ENCODE results near the gene ACBD4. TPM values are rescaled to one million over a fixed set of nuclear protein-coding genes. Genes with fewer than 3 reads are reported as not detected.

ACBD4 gene
- polyA plus RNA-seq, 1 donor from 2014 or later: 3.1 TPM

DNA sequence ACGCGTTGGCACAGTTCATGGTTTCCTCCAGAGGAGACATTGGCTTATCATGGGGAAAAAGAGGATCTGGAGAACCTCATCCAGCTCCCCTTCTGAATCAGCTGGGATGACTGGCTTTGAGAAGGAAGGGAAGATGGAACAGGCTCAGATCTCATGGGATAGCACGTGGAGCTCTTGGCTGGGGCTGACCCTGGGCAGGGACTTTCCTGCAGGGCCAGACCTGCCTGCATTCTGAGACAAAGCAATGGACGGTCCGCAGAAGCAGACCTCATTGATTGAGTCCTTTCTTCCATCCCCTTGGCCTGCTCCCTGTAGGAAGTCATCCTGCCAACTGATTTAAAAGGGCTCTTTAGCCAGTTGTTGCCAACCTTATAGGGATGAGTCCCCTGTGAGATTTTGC, 29.4 kb upstream of the ACBD4 start:
- Histone ChIP-seq H3K9me3 (ENCODE audit: low read length) (no peaks in the 10 kb centered on the region), H3K9ac (ENCODE audit: low read length) (no peak overlapping the region), H3K27ac (ENCODE audit: low read length) (no peak overlapping the region), H3K4me2 (ENCODE audit: low read length) (no peak overlapping the region), H2AFZ (ENCODE audit: low read depth, low read length) (no peak overlapping the region), H3K4me3 (ENCODE audit: low read length) (no peak overlapping the region), H3K27me3 (ENCODE audit: insufficient read depth, low read depth, low read length) (no peaks in the 10 kb centered on the region), H3K9me2 (ENCODE audit: insufficient read depth, low read length) (no peaks in the 10 kb centered on the region), H4K20me1 (ENCODE audit: insufficient read depth) (no peaks in the 10 kb centered on the region), H3K36me3 (ENCODE audit: insufficient read depth, low read length) (peaks cover 6% of the 10 kb centered on the region), H3F3A (ENCODE audit: insufficient read depth, low read length, poor library complexity, severe bottlenecking) (no peaks in the 10 kb centered on the region), H3K79me2 (replicated peaks; ENCODE audit: insufficient read depth, low read length) (no peaks in the 10 kb centered on the region)
- TF ChIP-seq EZH2 (IDR thresholded peaks at IDR 0.05; ENCODE audit: borderline replicate concordance, insufficient read depth, low read length, poor library complexity, severe bottlenecking) (no peak), MXI1 (conservative IDR thresholded peaks at IDR 0.05; ENCODE audit: poor library complexity, severe bottlenecking) (no peak), EP300 (conservative IDR thresholded peaks at IDR 0.05; ENCODE audit: poor library complexity, severe bottlenecking) (no peak), POLR2AphosphoS5 (IDR thresholded peaks at IDR 0.05) (no peak), RAD21 (conservative IDR thresholded peaks at IDR 0.05) (no peak)
- TF ChIP-seq, protein P1, sequence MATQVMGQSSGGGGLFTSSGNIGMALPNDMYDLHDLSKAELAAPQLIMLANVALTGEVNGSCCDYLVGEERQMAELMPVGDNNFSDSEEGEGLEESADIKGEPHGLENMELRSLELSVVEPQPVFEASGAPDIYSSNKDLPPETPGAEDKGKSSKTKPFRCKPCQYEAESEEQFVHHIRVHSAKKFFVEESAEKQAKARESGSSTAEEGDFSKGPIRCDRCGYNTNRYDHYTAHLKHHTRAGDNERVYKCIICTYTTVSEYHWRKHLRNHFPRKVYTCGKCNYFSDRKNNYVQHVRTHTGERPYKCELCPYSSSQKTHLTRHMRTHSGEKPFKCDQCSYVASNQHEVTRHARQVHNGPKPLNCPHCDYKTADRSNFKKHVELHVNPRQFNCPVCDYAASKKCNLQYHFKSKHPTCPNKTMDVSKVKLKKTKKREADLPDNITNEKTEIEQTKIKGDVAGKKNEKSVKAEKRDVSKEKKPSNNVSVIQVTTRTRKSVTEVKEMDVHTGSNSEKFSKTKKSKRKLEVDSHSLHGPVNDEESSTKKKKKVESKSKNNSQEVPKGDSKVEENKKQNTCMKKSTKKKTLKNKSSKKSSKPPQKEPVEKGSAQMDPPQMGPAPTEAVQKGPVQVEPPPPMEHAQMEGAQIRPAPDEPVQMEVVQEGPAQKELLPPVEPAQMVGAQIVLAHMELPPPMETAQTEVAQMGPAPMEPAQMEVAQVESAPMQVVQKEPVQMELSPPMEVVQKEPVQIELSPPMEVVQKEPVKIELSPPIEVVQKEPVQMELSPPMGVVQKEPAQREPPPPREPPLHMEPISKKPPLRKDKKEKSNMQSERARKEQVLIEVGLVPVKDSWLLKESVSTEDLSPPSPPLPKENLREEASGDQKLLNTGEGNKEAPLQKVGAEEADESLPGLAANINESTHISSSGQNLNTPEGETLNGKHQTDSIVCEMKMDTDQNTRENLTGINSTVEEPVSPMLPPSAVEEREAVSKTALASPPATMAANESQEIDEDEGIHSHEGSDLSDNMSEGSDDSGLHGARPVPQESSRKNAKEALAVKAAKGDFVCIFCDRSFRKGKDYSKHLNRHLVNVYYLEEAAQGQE (IDR thresholded peaks at IDR 0.05; ENCODE audit: borderline replicate concordance): no peak
- TF ChIP-seq, protein P2, sequence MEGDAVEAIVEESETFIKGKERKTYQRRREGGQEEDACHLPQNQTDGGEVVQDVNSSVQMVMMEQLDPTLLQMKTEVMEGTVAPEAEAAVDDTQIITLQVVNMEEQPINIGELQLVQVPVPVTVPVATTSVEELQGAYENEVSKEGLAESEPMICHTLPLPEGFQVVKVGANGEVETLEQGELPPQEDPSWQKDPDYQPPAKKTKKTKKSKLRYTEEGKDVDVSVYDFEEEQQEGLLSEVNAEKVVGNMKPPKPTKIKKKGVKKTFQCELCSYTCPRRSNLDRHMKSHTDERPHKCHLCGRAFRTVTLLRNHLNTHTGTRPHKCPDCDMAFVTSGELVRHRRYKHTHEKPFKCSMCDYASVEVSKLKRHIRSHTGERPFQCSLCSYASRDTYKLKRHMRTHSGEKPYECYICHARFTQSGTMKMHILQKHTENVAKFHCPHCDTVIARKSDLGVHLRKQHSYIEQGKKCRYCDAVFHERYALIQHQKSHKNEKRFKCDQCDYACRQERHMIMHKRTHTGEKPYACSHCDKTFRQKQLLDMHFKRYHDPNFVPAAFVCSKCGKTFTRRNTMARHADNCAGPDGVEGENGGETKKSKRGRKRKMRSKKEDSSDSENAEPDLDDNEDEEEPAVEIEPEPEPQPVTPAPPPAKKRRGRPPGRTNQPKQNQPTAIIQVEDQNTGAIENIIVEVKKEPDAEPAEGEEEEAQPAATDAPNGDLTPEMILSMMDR (IDR thresholded peaks at IDR 0.05; ENCODE audit: poor library complexity, severe bottlenecking): no peak

DNA sequence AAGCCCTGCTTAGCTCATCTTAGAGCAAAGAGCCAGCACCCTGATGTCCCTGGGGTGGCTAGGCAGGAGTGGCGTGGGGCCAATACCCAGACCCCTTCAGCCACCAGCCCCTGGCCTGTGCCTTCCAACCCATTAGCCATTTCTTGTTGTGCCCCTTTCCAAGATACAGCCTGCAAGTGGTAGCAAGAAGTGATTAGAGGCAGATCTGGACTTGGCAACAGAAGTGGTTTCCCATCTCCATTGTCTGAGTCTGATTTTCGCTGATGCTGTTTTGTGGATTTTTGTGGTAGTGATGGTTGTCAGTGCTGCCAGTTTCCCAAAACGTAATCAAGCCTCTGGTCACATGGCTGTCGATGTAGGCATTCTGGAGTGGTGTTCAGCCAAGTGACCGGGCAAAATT, 28.9 kb upstream of the ACBD4 start:
- no peak overlapping the region for H3K4me3 ChIP-seq (ENCODE audit: low read length)
- H3K36me3 ChIP-seq (ENCODE audit: insufficient read depth, low read length): peaks cover 6% of the 10 kb centered on the region
- no peak overlapping the region for H3K27ac ChIP-seq (ENCODE audit: low read length)
- no peaks in the 10 kb centered on the region for H3K9me3 ChIP-seq (ENCODE audit: low read length)
- H3K9ac ChIP-seq (ENCODE audit: low read length): no peak overlapping the region
- no peak overlapping the region for H2AFZ ChIP-seq (ENCODE audit: low read depth, low read length)
- no peaks in the 10 kb centered on the region for H3K79me2 ChIP-seq (replicated peaks; ENCODE audit: insufficient read depth, low read length)
- no peaks in the 10 kb centered on the region for H3K9me2 ChIP-seq (ENCODE audit: insufficient read depth, low read length)
- H3K27me3 ChIP-seq (ENCODE audit: insufficient read depth, low read depth, low read length): no peaks in the 10 kb centered on the region
- H4K20me1 ChIP-seq (ENCODE audit: insufficient read depth): no peaks in the 10 kb centered on the region
- no peak for TF ChIP-seq MXI1 (conservative IDR thresholded peaks at IDR 0.05; ENCODE audit: poor library complexity, severe bottlenecking)
- no peak for TF ChIP-seq EP300 (conservative IDR thresholded peaks at IDR 0.05; ENCODE audit: poor library complexity, severe bottlenecking)
- TF ChIP-seq SMC3 (conservative IDR thresholded peaks at IDR 0.05; ENCODE audit: poor library complexity): no peak
- TF ChIP-seq, protein P1 (IDR thresholded peaks at IDR 0.05; ENCODE audit: borderline replicate concordance): no peak
- no peak for TF ChIP-seq POLR2AphosphoS5 (IDR thresholded peaks at IDR 0.05)
- no peak for TF ChIP-seq EZH2 (IDR thresholded peaks at IDR 0.05; ENCODE audit: borderline replicate concordance, insufficient read depth, low read length, poor library complexity, severe bottlenecking)
- TF ChIP-seq, protein P2 (IDR thresholded peaks at IDR 0.05; ENCODE audit: poor library complexity, severe bottlenecking): no peak
- no peak for TF ChIP-seq RAD21 (conservative IDR thresholded peaks at IDR 0.05)
- TF ChIP-seq TAF1 (IDR thresholded peaks at IDR 0.05; ENCODE audit: low read depth): no peak
- no peak overlapping the region for H3K4me2 ChIP-seq (ENCODE audit: low read length)
- no peaks in the 10 kb centered on the region for H3F3A ChIP-seq (ENCODE audit: insufficient read depth, low read length, poor library complexity, severe bottlenecking)

Data from neural cell (in vitro differentiated cells).